SW 1271 (cell line): Measurements from ENCODE around the gene VEGFB.
"Not testable (repeated sequence)": the region's sequence is repeated elsewhere in the genome, so short reads cannot be mapped to it uniquely, and the experiment has no call there.

Source experiments
- DNase-seq, 2 experiments: peaks; one replicate each; lab custom pipeline; 2025; lab: John Stamatoyannopoulos, UW

Gene VEGFB

GRCh38 chr11:64231546-64231945, 2.8 kb upstream of the VEGFB start:
- no peak for DNase-seq

DNA sequence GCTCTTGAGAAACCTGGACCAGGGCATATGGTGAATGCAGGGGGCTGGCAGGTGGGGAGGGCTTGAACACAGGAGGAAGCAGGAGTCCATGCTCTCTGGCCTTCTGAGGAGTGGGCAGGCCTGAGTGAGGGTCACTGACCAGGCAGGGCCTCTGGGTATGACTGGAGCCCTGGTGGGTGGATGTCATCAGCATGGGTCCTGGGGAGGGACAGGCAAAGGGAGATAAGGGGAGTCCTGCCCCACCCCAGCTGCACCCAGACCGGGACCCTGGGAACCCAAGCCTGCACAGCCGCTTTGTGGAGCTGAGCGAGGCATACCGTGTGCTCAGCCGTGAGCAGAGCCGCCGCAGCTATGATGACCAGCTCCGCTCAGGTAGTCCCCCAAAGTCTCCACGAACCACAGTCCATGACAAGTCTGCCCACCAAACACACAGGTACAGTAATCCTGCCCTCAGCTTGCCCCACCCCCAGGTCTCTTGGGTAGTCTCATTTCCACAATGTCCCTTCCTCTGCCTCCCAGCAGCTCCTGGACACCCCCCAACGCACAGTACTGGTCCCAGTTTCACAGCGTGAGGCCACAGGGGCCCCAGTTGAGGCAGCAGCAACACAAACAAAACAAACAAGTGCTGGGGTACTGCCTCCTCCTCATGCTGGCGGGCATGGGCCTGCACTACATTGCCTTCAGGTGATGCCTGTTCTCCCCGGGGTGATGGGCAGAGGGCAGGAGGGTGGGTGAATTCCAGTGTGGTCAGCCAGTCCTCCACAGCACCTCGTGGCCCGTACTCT, 2.0 kb upstream of the VEGFB start:
- no peak for DNase-seq

DNA sequence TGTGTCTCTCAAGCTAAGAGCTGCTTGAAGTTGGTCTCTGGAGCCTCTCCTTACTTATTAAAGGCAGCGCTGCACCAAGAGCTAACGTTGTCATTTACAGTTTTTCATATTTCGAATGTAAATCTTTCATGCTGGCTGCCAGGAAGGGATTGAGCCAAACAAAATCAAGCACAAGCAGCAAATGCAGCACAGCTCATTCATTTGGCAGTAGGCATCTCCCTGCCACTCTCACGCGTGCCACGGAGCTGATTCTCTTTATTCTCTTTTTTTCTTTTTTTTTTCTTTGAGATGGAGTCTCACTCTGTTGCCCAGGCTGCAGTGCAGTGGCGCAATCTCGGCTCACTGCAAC, 1.4 kb upstream of the VEGFB start:
- DNase-seq = no peak

GRCh38 chr11:64234647-64235379, 429 bp downstream of the VEGFB start:
- peak in 1 of 2 experiments; percentile 33 for DNase-seq

DNA sequence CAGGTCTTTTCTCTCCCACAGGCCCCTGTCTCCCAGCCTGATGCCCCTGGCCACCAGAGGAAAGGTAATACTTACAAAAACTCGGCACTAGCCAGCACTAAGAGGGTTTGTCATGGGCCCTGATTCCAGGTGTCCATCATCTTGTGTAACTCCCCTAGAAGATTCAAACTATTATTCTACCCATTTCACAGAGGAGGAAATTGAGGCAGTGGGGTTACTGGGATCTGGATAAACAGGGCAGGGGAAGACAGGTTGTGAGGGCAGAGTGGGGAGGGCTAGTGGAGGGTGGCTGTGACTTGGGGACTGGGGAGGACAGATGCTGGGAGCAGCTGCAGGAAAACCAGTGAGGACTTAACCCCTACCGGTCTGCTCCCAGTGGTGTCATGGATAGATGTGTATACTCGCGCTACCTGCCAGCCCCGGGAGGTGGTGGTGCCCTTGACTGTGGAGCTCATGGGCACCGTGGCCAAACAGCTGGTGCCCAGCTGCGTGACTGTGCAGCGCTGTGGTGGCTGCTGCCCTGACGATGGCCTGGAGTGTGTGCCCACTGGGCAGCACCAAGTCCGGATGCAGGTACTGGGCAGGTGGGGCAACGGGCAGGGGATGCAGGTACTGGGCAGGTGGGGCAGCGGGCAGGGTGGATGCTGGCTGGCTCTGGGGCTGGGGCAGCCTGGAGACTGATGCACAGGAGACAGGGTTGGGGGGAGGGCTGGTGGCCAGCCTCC, 1.2 kb downstream of the VEGFB start:
- no peak for DNase-seq

DNA sequence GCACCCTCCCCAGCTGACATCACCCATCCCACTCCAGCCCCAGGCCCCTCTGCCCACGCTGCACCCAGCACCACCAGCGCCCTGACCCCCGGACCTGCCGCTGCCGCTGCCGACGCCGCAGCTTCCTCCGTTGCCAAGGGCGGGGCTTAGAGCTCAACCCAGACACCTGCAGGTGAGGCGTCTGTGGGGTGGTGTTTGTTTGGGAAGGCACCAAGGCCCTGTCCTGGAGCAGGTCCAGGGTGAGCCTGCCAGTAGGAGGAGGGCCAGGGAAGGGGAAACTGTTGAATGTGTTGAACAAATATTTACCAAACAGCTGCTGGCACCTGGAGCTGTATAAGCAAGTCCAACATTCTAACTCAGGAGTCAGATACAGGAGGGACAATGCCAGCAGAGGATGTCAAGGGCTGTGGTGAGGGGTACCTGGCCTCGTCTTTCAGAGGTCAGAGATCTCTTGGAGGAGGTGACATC, 3.1 kb downstream of the VEGFB start:
- DNase-seq = no peak

- DNase-seq = no peak
Measured at GRCh38 chr11:64238076-64238475, 3.7 kb downstream of the VEGFB start.

- no peak for DNase-seq
Measured at GRCh38 chr11:64238999-64239398, 4.6 kb downstream of the VEGFB start.

GRCh38 chr11:64239662-64240434, 5.5 kb downstream of the VEGFB start:
- no peak for DNase-seq

GRCh38 chr11:64240435-64241240, 6.3 kb downstream of the VEGFB start, which contains the start of gene FKBP2:
TSS of gene FKBP2 (plus strand) at chr11:64241095. CDS start at chr11:64242388, 1,293 bp downstream.
- peak; percentile 87 to 90 for DNase-seq

GRCh38 chr11:64241241-64241490, 6.8 kb downstream of the VEGFB start:
- peak; percentile 91 to 95 for DNase-seq

DNA sequence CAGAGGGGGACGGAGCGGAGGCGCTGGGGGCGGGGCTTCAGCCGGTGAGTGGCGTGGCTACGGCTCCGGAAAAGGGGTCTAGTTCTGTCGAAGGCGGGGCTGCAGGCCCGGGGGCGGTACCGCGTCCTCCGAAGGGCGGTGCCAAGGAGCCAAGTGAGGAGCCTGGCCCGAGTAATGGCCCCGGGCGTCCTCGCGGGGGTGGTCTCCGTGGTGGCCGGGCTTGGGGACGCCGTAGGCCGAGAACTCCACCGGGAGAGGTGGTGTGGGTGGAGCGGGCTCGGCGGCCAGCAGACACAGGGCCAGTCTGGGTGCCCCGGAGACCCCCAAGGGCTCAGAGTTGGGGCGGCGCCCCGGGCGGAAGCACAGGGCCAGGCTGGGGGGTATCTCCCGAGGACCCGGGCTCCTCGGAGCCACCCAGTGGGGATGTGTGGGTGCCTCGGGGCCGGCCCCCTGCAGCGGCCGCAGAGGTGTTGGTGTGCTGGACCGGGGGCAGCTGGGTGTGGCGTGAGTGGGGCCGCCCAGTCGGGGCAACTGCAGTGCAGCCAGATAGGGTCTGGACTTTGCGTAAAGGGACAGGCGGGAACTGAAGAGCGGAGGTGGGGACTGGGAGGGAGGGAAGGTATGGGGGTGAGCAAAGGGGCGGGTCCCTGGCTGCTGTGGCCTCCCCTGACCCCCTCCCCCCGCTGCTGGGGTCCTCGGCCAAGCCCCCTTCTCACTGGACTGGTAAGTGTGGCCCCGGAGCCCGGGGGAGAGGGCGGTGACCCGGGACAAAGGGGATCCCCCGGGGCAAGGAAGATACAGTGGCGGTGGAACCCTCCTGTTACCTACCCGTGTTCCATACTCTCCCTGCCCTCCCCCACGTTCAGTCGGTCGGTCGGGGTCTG, 7.3 kb downstream of the VEGFB start:
- peak in 1 of 2 experiments; percentile 52 for DNase-seq

- DNase-seq = no peak
Measured at GRCh38 chr11:64243236-64243854, 9.0 kb downstream of the VEGFB start.

GRCh38 chr11:64244107-64244506, 9.7 kb downstream of the VEGFB start:
- no peak for DNase-seq

DNA sequence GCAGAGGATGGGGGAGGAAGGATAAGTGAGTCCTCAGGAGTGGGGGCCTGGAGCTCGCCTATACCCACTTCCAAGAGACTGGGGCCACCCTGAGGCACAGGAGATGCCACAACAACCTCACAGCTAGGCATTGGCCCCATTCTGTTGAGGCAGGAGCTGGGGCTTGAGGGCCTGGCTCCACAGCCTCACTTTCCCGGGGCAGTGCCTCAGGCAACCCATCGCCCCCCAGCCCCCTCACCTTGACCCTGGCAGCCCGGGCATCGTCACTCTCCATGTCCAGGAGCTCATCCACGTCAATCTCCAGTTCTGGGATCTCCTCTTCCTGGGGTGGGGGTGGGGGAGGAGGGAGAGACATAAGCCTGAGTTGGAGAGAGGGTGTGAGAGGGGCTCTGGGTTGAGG, 10.6 kb downstream of the VEGFB start:
- DNase-seq = no peak

DNA sequence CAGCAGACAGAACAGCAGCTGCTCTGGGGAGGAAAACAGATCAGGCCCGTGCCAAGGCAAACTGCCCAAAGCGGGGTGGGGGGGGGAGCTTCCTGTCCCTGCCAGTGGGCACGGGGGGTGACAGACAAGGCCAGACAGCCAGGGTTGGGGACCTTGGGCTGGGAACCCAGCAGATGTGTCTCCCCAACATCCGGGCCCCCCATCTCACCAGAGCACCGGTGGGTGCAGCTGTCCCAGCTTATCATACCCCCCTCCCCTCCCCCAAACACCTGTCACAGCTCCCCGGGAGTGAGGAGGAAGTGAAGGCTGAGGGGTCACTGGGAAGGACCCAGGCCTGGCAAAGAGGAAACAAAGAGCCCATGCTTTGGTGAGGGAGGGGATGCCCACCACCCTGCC, 11.0 kb downstream of the VEGFB start:
- peak in 1 of 2 experiments; percentile 39 for DNase-seq

DNA sequence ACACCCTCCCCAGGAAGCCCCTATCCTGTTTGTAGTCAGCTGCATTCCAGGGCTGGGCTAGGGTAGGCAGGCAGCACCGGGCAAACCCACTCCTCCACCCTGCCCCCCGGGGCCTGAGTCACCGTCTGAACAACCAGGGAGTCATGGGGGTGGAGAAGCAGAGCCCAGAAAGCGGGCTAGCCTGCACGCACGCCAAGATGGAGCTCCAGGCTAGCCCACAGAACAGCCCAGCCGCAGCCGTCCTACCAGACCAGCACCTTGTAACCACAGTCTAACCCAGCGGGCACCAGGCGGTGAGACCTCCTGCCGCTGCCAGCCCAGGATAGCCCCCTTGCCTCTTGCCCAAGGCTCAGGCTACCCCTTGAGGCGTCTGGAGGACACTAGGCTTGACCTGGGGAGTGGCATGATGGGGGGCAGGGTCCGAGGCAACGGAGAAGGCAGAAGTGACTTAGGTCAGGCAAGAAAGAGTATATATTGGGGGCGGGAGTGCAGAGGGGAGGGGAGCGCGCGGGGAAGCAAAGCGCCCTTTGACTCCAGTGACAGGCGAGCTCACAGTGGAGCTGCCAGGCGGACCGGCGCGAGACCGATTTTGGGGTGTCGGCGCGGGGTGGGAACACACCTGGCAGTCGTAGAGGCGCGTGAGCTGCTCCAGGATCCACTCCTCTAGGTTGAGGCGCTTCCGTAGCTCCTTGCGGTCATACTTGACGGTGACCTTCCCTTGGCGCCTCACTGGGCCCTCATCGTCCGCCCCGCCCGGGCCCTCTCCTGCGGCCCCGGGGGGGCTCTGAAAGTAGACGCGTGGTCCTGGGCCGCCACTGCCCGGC, 11.6 kb downstream of the VEGFB start:
- peak; percentile 64 to 76 for DNase-seq

DNA sequence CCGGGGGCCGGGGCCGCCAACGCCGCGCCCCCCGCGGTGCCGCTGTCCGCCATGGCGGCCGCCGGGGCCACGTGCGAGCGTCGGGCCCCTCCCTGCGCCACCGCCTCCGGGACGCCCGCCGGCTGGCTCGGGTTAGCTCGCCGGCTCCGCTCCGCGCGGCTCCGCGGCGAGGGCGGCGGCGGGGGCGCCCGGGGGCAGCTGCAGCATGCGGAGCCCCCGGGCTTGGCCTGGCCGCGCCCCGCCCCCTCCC, 12.2 kb downstream of the VEGFB start:
- not testable (repeated sequence) for DNase-seq
